GM18511 (cell line): Measurements from ENCODE around the gene CYB561D1.
"Not testable (repeated sequence)": the region's sequence is repeated elsewhere in the genome, so short reads cannot be mapped to it uniquely, and the experiment has no call there.

ENCODE experiments used
- ATAC-seq: cut with Tn5 transposase; IDR thresholded peaks from one replicate; pipeline ENCODE4 v1.9.1; 2021; ENCODE audit warnings: mild to moderate bottlenecking, moderate library complexity; ENCODE audit not compliant: unreplicated experiment

The CYB561D1 gene

DNA sequence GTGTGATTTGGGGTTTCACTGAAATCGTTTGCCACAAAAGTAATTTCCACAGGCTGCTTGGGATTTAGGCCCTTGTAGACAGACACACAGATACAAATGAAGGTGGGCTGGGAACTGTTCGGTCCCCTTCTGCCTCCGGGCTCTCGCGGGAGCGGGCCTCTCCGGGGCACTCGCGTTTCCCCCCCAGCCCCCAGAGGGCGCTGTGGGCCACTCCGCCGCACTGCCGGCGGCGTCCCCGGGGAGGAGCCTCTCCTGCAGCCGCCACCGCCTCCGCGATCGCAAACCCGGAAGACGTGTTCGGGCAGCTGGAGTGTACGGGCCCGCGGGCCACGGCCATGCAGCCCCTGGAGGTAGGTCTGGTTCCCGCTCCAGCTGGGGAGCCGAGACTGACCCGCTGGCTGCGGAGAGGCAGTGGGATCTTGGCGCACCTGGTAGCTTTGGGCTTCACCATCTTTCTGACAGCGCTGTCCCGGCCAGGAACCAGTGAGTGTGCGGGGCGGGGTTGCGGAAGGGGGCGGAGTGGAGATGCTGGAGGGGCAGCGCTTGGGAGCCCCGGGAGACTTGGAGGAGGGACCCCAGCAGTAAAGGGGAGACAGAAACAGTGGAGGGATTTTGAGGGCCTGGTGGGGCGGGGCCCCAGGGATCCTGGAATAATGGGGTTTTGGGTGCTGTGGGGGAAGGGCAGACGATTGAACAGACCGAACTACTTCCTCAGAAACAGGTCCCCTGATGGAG is at the start of gene CYB561D1:
Gene CYB561D1, plus strand, starts transcription at position 290 of the 735 bp plus-strand sequence. Its CDS starts 46 bp downstream, at position 336.
- peak; percentile 95 for ATAC-seq

DNA sequence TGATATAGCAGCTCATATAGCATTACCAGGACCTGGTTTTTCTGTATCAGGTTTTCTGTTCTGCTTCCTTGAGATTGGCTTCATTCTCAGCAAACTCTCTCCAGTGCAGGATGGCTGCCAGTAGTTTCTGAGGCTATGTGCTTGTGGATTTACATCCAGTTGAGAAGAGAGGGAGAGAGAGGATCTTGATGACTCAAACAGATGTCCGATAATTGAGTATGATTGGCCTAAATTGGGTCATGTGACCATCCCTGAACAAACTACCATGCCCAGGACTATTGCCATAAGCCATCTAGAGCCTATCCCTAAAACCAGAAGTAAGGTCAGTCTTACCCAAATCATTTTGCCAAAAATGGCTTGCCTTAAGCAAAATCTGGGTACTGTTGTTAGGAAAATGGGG is 49.5 kb upstream of the CYB561D1 start:
- no peak for ATAC-seq

GRCh38 chr1:109445949-109446695 is 47.8 kb upstream of the CYB561D1 start:
- not testable (repeated sequence) for ATAC-seq

- ATAC-seq: no peak
These were observed 46.4 kb upstream of the CYB561D1 start for GRCh38 chr1:109447524-109447923.

GRCh38 chr1:109454497-109455133 is 39.3 kb upstream of the CYB561D1 start:
- no peak for ATAC-seq

GRCh38 chr1:109457819-109458218 is 36.1 kb upstream of the CYB561D1 start:
- ATAC-seq: no peak

DNA sequence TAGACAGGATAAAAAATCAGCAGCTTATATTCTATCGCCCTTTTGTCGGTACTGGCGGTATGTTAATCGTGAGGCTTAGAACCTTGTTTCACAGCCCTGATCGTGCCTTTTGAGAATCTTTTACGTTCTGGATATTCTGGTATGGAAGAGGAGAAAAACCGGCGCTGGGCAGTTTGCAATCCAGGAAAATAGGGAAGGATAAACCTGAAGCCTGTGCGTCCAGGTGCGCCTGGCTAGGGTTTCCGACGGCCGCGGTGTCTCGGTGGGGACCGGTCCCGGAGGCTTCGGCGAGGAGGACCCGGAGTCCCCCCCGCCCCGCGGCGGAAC is 27.8 kb upstream of the CYB561D1 start:
- no peak for ATAC-seq

- no peak for ATAC-seq
These were observed 27.2 kb upstream of the CYB561D1 start, which contains the start of gene SYPL2 for GRCh38 chr1:109466452-109467300. TSS of gene SYPL2 (plus strand) at chr1:109466546. CDS start at chr1:109466844, 298 bp downstream.

- no peak for ATAC-seq
These were observed 26.6 kb upstream of the CYB561D1 start for GRCh38 chr1:109467301-109467777.

- ATAC-seq: no peak
These were observed 25.8 kb upstream of the CYB561D1 start for GRCh38 chr1:109468061-109468460.

DNA sequence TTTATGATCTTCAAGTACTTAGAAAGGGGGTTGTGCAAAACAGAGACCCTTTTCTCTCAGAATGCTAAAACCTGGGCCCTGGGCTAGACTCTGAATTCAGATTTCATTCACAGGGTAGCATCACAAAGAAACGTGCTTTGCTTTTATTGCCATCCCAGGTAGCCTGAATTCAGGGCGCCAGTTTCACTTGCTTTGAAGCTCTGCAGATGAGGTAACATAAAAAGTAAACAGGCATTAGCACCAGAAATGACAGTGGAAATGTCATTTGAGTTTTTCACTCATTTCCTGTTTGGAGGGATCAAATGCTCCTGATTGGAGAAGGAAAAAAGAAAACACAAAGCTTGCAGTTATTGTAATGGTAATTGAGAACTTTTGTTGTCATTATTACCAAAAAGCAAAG is 25.0 kb upstream of the CYB561D1 start:
- ATAC-seq: no peak

DNA sequence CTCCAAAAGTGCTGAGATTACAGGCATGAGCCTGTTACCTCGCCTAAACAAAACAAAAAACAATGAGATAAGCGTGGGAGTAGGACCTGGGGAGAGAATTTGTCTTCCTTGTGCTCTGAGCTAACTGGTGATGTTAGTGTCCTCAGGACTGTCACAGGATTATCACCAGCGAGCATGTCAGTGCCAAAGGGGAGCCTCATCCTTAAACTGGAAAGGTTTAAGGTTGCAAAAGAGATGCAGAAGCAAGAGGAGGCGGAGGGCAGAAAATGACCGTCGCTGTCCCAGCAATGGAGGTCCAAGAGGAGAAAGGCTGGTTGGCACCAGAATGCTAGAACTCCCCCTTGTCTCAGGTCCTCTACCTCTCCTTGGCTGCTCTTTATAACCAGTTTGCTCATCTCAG is 23.6 kb upstream of the CYB561D1 start:
- ATAC-seq: no peak

- ATAC-seq: no peak
These were observed 21.1 kb upstream of the CYB561D1 start for GRCh38 chr1:109472779-109473178.

DNA sequence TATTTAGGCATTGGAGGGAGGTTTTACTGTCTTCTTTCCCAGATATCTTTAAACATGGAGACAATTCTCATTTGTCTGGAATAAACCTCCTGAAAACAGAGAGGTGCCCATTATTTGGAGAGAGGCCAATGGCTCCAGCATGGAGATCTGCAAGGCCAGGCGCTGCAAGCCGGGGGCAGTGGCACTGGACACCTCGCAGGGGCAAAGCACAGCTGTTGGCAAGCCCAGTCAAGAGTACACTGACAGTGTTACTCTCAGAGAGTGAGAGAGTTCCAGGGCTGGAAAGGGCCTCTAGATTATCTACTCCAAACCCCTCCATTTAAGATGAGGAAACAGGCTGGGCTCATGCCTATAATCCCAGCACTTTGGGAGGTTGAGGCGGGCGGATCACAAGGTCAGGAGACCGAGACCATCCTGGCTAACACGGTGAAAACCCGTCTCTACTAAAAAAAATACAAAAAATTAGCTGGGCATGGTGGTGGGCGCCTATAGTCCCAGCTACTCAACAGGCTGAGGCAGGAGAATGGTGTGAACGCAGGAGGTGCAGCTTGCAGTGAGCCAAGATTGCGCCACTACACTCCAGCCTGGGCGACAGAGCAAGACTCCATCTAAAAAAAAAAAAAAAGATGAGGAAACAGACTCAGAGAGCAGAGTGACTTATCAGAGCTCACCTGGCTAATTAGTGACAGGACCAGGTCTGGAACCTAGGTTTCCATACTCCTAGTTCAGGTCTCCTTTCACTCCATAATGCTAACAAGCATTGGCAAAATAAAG is 20.4 kb upstream of the CYB561D1 start:
- ATAC-seq: not testable (repeated sequence)

- ATAC-seq: no peak
These were observed 19.2 kb upstream of the CYB561D1 start for GRCh38 chr1:109474697-109475096.

GRCh38 chr1:109475261-109475660 is 18.6 kb upstream of the CYB561D1 start:
- no peak for ATAC-seq

- ATAC-seq: no peak
These were observed 17.1 kb upstream of the CYB561D1 start for GRCh38 chr1:109476825-109477224.

GRCh38 chr1:109477821-109478220 is 16.1 kb upstream of the CYB561D1 start:
- ATAC-seq: no peak

- no peak for ATAC-seq
These were observed 15.1 kb upstream of the CYB561D1 start for GRCh38 chr1:109478806-109479205.

DNA sequence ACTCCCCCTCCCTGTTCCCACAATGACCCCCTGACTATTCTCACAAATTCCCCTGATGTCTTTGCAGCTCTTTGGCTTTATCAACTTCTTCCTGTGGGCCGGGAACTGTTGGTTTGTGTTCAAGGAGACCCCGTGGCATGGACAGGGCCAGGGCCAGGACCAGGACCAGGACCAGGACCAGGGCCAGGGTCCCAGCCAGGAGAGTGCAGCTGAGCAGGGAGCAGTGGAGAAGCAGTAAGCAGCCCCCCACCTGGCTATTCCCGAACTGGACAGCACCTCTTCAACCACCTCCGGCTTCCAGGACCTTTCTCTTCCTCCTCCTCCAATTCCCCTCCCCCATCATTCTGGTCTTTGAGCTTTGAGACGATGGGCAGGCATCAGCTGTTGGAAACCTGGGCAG is 14.6 kb upstream of the CYB561D1 start:
- no peak for ATAC-seq
